ENCODE data around the gene USP33.

USP33 gene

GRCh38 chr1:77658271-77658670, 101.4 kb downstream of the USP33 start:
- DNase-seq (ENCODE audit: low read depth in 1 of 2, low spot score in 1 of 2) = no peak

GRCh38 chr1:77655431-77655974, 104.1 kb downstream of the USP33 start:
- DNase-seq (ENCODE audit: low read depth in 1 of 2, low spot score in 1 of 2) = no peak
- no peak overlapping the region for H3K27ac ChIP-seq (replicated peaks)
- TF ChIP-seq POLR2AphosphoS5 (IDR thresholded peaks at IDR 0.05; ENCODE audit: low read depth) = no peak
- TF ChIP-seq, protein P1, sequence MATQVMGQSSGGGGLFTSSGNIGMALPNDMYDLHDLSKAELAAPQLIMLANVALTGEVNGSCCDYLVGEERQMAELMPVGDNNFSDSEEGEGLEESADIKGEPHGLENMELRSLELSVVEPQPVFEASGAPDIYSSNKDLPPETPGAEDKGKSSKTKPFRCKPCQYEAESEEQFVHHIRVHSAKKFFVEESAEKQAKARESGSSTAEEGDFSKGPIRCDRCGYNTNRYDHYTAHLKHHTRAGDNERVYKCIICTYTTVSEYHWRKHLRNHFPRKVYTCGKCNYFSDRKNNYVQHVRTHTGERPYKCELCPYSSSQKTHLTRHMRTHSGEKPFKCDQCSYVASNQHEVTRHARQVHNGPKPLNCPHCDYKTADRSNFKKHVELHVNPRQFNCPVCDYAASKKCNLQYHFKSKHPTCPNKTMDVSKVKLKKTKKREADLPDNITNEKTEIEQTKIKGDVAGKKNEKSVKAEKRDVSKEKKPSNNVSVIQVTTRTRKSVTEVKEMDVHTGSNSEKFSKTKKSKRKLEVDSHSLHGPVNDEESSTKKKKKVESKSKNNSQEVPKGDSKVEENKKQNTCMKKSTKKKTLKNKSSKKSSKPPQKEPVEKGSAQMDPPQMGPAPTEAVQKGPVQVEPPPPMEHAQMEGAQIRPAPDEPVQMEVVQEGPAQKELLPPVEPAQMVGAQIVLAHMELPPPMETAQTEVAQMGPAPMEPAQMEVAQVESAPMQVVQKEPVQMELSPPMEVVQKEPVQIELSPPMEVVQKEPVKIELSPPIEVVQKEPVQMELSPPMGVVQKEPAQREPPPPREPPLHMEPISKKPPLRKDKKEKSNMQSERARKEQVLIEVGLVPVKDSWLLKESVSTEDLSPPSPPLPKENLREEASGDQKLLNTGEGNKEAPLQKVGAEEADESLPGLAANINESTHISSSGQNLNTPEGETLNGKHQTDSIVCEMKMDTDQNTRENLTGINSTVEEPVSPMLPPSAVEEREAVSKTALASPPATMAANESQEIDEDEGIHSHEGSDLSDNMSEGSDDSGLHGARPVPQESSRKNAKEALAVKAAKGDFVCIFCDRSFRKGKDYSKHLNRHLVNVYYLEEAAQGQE (IDR thresholded peaks at IDR 0.05; ENCODE audit: insufficient replicate concordance, low read depth) = no peak
- no peak for TF ChIP-seq SPI1 (IDR thresholded peaks at IDR 0.05; ENCODE audit: borderline replicate concordance, low read depth)
- no peak for TF ChIP-seq CTCF (IDR thresholded peaks at IDR 0.05; ENCODE audit: insufficient read depth, low read length)
- no peak for TF ChIP-seq GABPA (IDR thresholded peaks at IDR 0.05; ENCODE audit: low read depth)

More at GRCh38 chr1:77658271-77658670, 101.4 kb downstream of the USP33 start:
- no peak overlapping the region for H3K27ac ChIP-seq (replicated peaks)
- no peak overlapping the region for H3K4me3 ChIP-seq (replicated peaks; ENCODE audit: insufficient read depth, low read length)
- TF ChIP-seq GABPA (IDR thresholded peaks at IDR 0.05; ENCODE audit: low read depth) (no peak), CTCF (IDR thresholded peaks at IDR 0.05; ENCODE audit: insufficient read depth, low read length) (no peak), POLR2AphosphoS5 (IDR thresholded peaks at IDR 0.05; ENCODE audit: low read depth) (no peak), SPI1 (IDR thresholded peaks at IDR 0.05; ENCODE audit: borderline replicate concordance, low read depth) (no peak)
- TF ChIP-seq, protein P1 (IDR thresholded peaks at IDR 0.05; ENCODE audit: insufficient replicate concordance, low read depth) = no peak
- no peaks in the 10 kb centered on the region for H3K27me3 ChIP-seq (ENCODE audit: insufficient read depth, poor library complexity, severe bottlenecking)

DNA sequence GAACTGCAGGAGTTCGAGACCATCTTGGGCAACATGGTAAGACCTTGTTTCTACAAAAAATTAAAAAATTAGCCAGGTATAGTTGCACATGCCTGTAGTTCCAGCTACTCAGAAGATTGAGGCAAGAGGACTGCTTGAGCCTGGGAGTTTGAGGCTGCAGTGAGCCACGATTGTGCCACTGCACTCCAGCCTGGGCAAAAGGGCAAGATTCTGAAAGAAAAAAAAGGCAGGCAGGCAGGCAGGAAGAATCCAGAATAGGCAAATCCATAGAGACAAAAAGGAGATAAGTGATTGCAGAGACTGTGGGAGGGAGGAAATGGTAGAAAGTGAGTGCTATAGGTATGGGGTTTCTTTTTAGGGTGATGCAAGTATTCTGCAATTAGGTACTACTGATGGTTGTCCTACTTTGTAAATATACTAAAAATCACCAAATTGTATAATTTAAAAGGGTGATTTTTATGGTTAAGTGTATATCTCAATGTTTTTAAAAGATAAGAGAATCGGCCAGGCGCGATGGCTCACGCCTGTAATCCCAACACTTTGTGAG, 106.6 kb downstream of the USP33 start:
- no peaks in the 10 kb centered on the region for H3K27me3 ChIP-seq (ENCODE audit: insufficient read depth, poor library complexity, severe bottlenecking)
- no peak for TF ChIP-seq SPI1 (IDR thresholded peaks at IDR 0.05; ENCODE audit: borderline replicate concordance, low read depth)
- TF ChIP-seq, protein P1 (IDR thresholded peaks at IDR 0.05; ENCODE audit: insufficient replicate concordance, low read depth) = no peak
- no peak for DNase-seq (ENCODE audit: low read depth in 1 of 2, low spot score in 1 of 2)
- no peak overlapping the region for H3K4me3 ChIP-seq (replicated peaks; ENCODE audit: insufficient read depth, low read length)
- no peak overlapping the region for H3K27ac ChIP-seq (replicated peaks)

More at GRCh38 chr1:77655431-77655974, 104.1 kb downstream of the USP33 start:
- H3K4me3 ChIP-seq (replicated peaks; ENCODE audit: insufficient read depth, low read length) = no peak overlapping the region
- no peaks in the 10 kb centered on the region for H3K27me3 ChIP-seq (ENCODE audit: insufficient read depth, poor library complexity, severe bottlenecking)

Measured in HL-60 (cell line).